ENCODE data around the gene ELAPOR2. TPM values are rescaled to one million over a fixed set of nuclear protein-coding genes. Genes with fewer than 3 reads are reported as not detected.
"Not testable (repeated sequence)": the region's sequence is repeated elsewhere in the genome, so short reads cannot be mapped to it uniquely, and the experiment has no call there.

ELAPOR2 gene
- total RNA-seq, 4 donors from 2014 or later: 6.7 to 16.2 (median 12.7) TPM

DNA sequence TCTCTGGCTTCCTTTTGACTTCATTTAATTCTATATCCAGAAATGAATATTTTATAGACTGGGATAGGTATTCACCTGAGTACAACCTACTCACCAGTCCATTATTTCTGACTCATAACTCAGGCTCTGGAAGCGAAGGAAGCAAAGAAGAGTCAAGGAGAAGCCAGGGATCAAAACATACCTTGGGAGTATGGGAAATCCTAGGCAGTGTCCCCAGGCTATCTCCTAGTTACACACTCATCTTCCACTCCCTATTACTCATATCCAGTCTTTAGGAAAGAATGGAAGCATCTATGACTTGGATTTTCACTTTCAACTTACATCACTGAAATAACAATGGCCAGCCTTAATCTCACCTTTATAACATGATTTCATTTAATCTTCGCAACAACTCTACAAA lies 40.9 kb upstream of the ELAPOR2 start:
- Histone ChIP-seq H3K36me3 (no peaks in the 10 kb centered on the region), H3K4me3 (no peak overlapping the region), H3K4me1 (no peaks in the 10 kb centered on the region), H3K27ac (no peak overlapping the region), H3K9me3 (no peaks in the 10 kb centered on the region), H3K27me3 (no peaks in the 10 kb centered on the region)
- TF ChIP-seq, protein P1, sequence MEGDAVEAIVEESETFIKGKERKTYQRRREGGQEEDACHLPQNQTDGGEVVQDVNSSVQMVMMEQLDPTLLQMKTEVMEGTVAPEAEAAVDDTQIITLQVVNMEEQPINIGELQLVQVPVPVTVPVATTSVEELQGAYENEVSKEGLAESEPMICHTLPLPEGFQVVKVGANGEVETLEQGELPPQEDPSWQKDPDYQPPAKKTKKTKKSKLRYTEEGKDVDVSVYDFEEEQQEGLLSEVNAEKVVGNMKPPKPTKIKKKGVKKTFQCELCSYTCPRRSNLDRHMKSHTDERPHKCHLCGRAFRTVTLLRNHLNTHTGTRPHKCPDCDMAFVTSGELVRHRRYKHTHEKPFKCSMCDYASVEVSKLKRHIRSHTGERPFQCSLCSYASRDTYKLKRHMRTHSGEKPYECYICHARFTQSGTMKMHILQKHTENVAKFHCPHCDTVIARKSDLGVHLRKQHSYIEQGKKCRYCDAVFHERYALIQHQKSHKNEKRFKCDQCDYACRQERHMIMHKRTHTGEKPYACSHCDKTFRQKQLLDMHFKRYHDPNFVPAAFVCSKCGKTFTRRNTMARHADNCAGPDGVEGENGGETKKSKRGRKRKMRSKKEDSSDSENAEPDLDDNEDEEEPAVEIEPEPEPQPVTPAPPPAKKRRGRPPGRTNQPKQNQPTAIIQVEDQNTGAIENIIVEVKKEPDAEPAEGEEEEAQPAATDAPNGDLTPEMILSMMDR (IDR thresholded peaks at IDR 0.05): no peak
- TF ChIP-seq POLR2A (IDR thresholded peaks at IDR 0.05): no peak
- DNase-seq: no peak
- intact Hi-C loops (cut with DNase I; ENCODE audit: low total_unique reads): no loop called here

DNA sequence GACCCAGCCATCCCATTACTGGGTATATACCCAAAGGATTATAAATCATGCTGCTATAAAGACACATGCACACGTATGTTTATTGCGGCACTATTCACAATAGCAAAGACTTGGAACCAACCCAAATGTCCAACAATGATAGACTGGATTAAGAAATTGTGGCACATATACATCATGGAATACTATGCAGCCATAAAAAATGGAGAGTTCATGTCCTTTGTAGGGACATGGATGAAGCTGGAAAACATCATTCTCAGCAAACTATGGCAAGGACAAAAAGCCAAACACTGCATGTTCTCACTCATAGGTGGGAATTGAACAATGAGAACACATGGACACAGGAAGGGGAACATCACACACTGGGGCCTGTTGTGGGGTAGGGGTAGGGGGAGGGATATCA lies 37.9 kb upstream of the ELAPOR2 start:
- H3K27ac ChIP-seq; H3K27me3 ChIP-seq; H3K4me3 ChIP-seq; H3K4me1 ChIP-seq; H3K9me3 ChIP-seq; H3K36me3 ChIP-seq; DNase-seq; intact Hi-C loops (cut with DNase I; ENCODE audit: low total_unique reads): not testable (repeated sequence)

DNA sequence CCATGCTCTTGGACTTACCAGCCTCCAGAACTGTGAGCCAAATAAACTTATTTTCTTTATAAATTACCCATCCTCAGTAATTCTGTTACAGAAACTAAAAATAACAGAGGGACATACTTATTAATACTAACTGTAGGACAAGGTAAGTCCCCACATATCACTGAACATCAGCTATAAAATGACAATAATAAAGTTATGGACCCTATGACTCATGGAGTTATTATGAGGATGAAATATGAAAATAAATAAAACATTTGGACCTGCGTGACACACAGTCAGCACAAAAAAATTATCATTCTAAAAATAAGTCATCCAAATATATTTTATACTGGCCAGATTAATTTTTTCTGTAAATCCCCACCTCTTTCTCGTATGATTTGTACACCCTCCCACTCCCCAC lies 34.9 kb upstream of the ELAPOR2 start:
- no peak for TF ChIP-seq POLR2A (IDR thresholded peaks at IDR 0.05)
- TF ChIP-seq, protein P1 (IDR thresholded peaks at IDR 0.05): no peak
- H3K9me3 ChIP-seq: no peaks in the 10 kb centered on the region
- H3K36me3 ChIP-seq: no peaks in the 10 kb centered on the region
- H3K27ac ChIP-seq: no peak overlapping the region
- intact Hi-C loops (cut with DNase I; ENCODE audit: low total_unique reads): no loop called here
- no peaks in the 10 kb centered on the region for H3K27me3 ChIP-seq
- no peaks in the 10 kb centered on the region for H3K4me1 ChIP-seq
- H3K4me3 ChIP-seq: no peak overlapping the region
- no peak for DNase-seq

DNA sequence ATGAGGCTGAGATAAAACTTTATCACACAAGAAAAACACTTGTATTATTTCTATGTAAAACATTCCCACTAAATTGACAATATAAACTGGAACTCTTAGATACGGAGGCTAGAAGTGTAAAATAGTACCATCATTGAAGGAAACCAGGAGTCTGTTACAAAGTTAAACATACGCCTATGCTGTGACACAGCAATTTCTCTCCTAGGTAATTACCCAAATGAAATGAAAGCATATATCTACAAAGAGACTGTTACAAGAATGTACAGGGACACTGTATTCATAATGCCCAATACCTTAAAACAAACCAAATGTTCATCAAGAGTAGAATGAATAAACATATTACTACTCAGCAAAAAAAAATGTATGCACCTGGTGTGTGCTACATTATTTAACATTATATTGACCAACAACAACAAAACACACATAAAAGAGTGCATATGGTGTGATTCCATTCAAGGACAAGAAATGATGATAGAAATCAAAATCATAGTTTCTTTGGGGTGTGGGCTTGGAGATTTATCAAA lies 33.2 kb upstream of the ELAPOR2 start:
- Histone ChIP-seq H3K27me3 (no peaks in the 10 kb centered on the region), H3K36me3 (no peaks in the 10 kb centered on the region), H3K4me3 (no peak overlapping the region), H3K27ac (no peak overlapping the region), H3K4me1 (no peaks in the 10 kb centered on the region), H3K9me3 (no peaks in the 10 kb centered on the region)
- DNase-seq: no peak
- intact Hi-C loops (cut with DNase I; ENCODE audit: low total_unique reads): no loop called here
- TF ChIP-seq, protein P1 (IDR thresholded peaks at IDR 0.05): no peak
- TF ChIP-seq POLR2A (IDR thresholded peaks at IDR 0.05): no peak

GRCh38 chr7:87091487-87092066 lies 32.1 kb upstream of the ELAPOR2 start:
- no peaks in the 10 kb centered on the region for H3K4me1 ChIP-seq
- H3K27ac ChIP-seq: no peak overlapping the region
- H3K4me3 ChIP-seq: no peak overlapping the region
- no peaks in the 10 kb centered on the region for H3K36me3 ChIP-seq
- no peaks in the 10 kb centered on the region for H3K9me3 ChIP-seq
- TF ChIP-seq POLR2A (IDR thresholded peaks at IDR 0.05): no peak
- TF ChIP-seq, protein P1 (IDR thresholded peaks at IDR 0.05): no peak
- intact Hi-C loops (cut with DNase I; ENCODE audit: low total_unique reads): no loop called here
- H3K27me3 ChIP-seq: no peaks in the 10 kb centered on the region
- no peak for DNase-seq
